Stimulated activated CD8-positive, alpha-beta memory T cell treated with anti-CD3 and anti-CD28 coated beads, Interleukin-7, amount 100 ng/mL, for 4 hours (primary cell): ENCODE data around the gene ARHGAP10.

ENCODE experiments used
- DNase-seq, 2 donors: peaks; one replicate each; pipeline ENCODE4 v3.0.0-alpha.2; 2020; ENCODE audit warnings: low read depth in 2 of 2

ARHGAP10 gene

DNA sequence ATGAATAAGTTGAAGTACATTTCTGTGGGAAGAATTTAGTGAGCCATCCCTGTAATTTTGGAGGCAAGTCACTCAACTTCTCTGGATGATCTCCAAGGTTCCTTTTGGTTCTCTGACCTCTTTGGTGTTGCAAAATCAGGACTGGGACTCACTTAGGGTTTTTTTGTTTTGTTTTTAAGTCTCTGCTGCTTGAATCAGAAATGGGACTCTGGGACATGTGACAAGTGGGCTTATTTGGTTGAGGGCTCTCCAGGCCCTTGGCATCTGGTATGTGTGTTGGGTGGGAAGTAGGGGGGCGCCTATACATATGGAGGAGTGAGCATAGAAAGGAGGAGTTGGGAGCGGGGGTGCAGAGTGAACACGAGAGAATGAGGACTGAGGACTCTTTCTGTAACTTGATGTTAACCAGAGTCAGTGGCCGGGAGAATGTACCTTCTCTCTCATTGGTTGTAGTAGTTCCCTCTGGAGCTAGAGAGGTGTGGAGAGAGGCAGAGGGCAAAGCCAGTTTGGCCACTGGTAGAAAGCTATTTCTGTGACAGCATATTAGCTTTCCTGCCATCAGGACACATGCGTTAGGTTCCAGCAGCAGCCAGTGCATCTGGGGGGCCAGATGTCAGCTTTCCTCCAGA lies 1.9 kb downstream of the ARHGAP10 start:
- no peak for DNase-seq

DNA sequence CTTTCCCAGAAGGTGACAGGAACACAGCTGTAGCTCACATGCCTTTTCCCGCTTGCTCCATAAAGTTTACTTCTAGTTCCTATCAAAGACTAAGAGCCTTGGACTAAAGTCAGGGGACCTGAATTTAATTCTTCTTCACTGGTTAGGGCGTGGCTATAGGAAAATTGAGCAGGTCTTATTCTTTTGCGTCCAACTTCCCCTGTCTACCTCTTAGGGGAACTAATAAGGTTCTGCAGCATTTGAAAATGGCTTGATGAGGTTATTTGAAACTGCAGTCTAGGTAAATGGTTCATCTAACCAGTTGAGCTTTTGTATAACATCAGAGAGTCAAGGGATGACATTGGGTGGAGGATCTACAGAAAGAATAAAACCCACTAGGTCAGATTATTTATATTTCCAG lies 2.6 kb downstream of the ARHGAP10 start:
- DNase-seq, result no peak

DNA sequence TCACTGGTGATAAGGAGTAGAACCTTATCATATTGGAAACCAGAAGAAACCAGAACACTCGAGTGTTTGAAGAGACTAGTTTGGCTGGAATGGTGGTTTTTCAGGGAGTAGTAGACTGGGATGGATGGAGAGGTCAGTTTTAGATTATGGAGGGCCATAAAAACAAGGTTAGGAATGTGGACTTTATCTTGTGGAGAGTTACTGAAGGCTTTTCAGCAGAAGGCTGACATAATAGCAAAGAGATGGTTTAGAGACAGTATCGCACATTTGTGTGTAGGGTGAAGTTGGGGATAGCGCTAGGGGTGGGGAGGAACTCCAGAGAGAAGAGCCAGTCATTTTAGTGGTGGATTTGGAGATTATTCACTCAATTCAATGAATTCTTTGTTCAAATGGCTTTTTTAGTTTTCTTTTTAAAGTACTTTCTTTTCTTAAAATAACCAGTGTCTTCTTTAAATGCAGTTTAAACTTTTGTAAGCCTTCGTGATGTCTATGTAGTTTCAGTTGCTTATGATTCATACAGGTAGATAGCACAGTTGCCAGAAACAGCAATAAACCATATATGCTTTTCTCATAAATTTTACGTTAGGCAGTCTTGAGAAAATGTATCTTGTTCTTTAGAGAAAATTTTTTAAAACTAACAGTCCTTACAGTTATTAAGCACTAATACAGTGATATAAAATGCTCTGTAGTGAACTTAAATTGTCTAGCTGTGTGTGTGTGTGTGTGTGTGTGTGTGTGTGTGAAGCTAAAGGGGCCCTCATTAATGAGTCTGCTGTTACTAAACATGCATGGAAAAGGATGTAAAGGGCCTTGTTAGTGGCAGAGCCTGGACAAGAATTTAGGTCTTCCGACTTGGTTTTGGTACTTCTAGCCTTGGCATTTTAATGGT lies 3.8 kb downstream of the ARHGAP10 start:
- no peak for DNase-seq

DNA sequence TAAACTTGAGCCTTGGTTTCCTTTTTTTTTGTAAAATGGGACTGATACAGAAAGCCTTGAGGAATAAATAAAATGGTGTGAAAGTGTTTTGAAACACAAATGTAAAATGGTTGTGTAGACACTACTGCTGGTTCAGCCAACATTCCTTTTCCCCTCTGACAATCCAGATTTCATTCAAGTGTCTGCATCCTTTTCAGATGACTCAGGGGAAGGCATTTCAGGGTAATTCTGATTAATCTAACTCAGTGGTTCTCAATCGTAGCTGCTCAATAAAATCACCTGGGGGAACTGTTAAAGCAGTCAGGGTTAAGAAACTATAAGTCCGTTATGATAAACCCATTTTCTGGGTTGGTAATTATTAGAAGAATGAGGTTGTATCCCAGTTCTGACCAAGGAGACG lies 4.6 kb downstream of the ARHGAP10 start:
- DNase-seq, result no peak

DNA sequence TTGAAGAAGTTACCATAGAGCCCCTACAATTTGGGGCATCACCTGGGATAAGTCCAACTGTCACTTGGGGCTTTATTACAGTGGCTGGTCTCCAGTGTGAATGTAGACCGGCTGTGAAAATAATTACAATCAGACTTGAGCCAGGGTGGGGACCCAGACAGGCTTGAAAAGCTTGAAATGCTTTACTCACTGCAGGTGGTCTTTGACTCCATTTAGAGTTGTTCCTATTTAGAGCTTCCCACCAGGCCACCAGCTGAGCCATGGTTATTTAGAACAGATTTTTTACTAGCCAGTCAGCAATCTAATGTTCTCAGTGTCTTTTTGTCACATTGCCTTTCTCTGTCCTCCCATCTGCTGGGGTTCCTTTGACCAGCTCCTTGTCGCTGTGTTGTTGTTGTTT lies 5.7 kb downstream of the ARHGAP10 start:
- DNase-seq, result no peak

DNA sequence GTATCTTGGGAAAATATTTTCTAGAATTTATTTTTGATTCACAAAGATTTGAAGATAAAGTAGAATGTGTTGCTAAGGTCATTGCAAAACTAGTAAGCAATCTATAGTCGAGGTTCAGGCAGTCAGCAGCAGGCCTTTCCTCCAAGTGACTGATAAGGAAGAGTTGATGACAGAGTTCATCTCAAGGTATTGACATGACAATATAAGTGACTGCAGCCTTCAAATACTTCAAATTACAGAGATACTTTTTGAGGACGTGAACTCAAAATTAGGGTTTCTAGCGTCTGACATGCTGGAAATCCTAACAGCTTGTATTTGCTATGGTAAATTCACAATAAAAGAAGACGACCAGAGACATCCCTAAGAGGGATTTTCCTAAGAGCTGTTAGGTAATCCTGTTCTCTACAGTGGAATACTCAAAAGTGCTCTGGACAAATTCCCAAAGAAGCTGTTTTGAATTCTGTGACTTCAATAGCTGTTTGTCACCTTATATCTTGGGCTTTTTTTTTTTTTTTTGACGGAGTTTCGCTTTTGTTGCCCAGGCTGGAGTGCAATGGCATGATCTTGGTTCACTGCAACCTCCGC lies 7.4 kb downstream of the ARHGAP10 start:
- DNase-seq, result no peak

DNA sequence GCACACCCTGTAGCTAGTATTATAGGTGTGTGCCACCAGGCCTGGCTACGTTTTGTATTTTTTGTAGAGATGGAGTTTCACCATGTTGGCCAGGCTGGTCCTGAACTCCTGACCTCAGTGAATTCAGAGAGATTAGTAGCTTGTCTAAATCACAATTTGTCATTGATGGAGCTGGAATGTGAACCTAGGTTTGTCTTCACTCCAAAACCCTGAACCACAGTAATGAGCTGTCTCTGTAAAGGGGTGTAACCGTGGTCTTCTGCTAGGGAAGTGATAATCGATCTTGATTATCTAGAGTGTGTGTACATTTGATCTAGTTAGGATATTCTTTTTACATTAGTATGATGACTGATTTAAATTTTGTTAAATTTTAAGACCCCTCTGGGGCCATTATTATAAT lies 8.3 kb downstream of the ARHGAP10 start:
- DNase-seq, result no peak

DNA sequence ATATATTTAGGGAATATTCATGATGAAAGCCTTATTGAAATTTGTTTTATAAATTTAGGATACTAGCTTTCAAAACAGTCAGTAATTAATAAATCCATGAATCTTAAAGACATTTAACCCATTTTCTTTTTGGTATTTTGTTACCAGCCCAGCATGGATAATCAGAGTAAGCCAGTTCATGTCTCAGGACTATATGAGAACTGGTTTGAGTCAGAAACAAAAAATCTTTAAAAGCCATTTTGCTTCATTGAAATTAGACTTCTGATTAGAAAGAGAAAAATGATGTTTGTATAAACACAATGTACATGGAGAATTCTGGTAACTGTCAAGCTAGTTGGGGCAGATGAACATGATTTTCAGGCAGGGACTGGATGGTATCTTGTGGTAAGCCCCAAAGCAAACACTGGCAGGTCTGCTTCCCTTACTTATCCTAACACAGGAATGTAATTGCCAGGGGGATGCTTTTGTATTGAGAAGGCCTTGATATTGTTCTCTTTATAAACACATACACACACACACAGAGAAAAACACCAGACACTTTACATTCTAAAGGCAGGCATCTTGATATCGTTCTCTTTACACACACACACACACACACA lies 9.4 kb downstream of the ARHGAP10 start:
- no peak for DNase-seq

DNA sequence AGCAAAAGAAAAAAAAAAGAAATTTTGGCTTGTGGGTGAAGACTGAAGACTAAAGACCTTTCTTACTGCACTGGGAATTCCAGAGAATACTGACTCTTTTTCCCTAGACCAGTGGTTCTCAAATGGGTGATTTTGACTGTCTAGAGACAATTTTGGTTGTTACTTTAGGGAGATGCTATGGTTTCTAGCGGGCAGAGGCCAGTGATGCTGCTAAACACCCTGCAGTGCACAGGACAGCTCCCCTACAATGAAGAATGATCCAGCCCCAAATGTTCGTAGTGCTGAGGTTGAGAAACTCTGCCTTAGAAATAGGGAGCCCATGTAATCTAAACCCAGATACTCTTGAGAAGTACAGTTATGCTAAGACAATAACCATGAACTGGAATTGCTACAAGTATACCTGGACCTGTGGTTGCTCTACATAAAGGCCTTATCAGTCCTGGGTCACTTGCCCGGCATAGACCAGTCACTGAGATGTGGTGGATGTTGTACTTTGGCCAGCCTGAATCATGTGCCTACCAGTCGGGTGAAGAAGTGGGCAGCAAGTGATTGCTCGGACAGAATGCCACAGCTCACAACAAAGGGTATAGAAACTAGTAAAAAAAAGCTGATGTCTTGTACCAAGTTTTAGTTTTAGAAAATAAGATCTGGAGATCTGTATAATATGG lies 16.0 kb downstream of the ARHGAP10 start:
- no peak for DNase-seq

DNA sequence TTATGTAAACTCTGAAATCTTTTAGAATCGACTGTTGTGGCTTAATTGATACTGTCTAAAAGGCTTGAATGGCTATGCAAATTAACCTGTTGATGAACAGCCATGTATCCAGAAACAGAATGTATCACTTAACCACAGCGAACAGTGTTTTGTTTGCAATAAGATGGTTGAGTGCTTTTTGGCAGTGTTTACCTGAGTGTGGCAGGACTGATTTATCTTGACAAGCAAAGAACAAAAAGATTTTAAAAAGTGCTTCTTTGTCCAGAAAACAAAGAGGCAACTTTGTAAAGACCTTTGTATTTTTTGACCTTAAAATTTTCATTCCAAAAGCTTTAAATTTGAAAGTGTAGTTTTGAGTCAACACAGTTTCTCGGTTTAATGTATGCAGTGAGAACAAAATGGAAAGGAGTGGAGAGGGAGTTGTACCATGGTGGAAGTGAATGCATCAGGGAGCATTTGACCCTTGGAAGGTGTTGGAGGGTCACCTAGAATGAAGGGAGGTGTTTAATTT lies 18.0 kb downstream of the ARHGAP10 start:
- no peak for DNase-seq

DNA sequence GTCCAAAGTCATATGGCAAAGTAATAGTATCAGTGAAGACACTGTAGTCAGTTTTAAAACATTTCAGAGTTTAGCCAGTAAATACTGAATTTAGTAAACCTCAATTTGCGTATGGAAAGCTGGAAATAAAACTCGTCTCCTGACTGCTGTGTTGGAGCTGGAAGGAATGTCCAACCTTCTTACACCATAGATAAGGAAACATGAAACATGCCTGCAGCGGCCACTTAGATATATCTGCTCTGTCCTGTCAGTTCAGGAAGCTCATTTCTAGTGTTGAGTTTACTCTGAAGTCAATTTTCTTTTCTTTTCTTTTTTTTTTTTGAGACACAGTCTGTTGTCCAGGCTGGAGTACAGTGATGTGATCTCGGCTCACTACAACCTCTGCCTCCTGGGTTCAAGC lies 21.2 kb downstream of the ARHGAP10 start:
- no peak for DNase-seq

DNA sequence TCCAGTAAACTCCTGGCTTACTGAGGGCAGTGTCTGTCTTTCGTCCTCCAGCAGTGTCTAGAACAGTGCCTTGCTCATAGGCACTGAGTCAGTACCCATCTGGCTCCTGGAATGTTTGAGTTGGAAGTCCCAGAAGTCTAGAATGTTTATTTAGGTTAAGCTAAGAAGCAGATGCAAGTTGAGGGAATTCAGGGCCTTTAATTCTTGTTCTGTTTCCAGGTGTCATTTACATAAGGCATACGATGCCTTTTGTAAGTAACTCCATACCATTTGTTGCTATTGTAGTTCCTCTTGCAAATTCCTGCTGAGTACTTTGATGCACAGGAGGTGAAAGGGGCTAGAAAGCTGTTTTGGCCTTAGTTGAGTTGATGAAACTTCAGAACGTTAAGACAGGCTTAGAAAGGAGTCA lies 22.2 kb downstream of the ARHGAP10 start:
- DNase-seq, result no peak

DNA sequence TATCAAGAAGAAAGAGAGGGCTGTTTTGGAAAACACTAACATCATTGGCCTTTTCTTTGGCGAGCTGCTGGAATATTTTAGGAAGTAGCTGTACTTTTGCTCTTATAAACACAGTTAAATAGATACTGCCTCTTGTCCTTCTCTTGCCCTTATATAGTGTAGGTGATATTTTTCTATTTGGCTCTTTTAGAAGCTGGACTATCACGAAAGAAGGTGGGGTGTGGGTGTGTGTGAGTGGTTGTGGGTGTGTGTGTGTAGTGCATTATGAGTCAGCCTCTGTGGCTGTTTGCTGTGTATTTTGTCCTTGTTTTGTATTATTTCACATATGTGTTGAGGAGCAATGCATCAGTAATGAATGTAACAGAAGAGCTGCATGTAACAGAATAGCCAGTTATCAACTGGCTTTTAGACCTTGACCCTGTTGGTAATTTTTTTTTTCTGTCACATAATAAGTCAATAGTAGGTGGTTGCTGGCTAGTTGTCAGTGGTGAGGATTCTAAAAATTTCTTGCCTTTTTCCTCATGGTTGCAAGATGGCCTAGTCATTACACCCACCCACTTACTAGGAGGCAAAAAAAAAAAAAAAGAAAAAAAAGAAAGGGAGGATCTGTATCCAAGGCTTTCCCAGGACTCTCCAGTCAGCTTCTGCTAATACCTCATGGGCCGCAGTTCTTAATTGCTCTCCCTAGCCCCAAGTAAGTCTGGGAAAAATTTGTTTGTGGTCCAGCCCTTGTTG lies 23.8 kb downstream of the ARHGAP10 start:
- no peak for DNase-seq

DNA sequence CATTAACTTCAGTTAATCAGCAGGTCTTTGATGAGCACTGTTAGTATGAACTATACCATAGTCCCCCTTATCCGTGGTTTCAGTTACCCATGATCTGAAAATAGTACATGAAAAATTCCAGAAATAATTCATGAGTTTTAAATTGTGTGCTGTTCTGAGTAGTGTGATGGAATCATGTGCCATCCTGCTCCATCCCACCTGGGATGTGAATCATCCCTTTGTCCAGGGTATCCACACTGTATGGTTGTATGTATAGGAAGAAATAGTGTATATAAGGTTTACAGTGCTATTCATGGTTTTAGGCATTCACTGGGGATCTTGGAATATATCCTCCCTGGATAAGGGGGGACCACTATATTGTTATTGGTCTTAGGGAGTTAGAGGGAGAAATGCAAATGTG lies 24.5 kb downstream of the ARHGAP10 start:
- DNase-seq, result no peak

DNA sequence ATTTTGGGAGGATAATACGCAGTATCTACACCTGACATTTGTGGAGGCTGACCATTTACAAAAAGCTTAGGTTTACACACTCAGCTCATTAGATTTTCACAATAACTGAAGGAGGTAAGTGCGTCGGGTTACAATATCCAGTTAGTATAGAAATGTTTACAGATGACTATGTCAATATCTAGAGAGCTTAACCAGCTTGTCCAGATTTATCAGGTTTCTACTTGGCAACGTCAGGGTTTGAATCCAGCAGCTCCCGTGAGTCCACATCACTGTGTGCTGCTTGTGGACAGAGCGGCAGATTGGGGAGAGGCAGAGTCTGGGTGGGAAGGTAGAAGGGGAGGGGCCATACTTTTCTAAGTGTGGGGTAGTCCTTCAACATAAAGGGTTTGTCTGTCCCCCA lies 28.3 kb downstream of the ARHGAP10 start:
- DNase-seq, result no peak

DNA sequence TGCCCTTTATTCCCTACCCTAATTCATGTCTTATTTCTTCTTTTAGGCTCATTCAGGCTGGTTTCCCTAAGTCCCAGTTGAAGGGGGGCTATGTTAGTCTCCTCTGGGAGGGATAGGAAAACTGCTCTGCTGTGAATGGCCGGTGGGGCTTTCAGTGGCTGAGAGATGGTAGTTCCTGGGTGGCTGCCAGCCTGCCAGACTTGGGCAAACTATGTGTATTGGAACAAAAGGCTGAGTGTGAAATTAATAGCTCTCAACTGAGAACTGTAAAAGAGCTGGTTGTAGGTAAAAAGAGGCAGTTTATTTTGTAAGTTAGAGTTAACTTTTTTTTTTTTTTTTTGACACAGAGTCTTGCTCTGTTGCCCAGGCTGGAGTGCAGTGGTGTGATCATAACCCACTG lies 28.8 kb downstream of the ARHGAP10 start:
- DNase-seq, result no peak

DNA sequence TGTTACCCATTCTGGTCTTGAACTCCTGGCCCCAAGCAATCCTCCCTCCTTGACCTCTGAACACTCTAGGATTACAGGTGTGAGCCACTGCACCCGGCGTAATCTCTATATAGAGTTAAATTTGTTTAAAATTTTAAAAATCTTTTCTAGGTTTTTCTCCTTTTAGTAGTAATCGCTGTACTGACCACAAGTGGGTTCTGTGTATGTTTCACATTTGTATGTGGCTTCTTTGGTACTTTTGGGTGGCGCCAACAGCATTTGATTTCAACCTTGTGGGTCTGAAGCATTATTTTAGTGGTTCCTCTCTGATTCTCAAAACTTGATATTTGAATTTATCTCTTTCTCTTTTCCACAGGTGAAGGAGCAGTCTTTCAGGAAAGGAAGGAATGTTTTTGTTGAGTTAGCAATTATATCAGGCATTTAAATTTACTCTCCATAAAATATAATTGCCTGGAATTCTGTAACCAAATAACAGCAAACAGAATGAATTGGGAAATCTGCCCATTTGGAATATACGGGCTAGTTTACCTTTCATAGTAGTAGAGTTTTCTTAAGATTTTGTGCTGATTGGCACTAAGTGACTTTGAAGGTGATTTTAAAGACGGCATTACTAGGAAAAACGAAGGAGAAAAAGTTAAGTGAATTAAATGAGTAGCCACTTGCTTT lies 29.5 kb downstream of the ARHGAP10 start:
- no peak for DNase-seq

DNA sequence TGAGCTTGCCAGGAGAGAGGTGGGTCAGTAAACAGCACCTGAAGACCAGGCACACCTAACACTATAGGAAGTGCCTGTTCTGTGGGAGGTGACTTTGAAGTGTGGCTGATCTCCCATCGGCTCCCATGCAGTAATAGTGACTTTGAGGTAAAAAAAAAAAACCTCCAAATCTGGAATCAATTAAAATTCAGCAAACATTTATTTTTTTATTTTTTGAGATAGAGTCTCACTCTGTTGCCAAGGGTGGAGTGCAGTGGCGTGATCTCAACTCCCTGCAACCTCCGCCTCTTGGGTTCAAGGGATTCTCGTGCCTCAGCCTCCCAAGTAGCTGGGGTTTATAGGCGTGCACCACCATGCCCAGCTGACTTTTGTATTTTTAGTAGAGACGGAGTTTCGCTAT lies 32.4 kb downstream of the ARHGAP10 start:
- no peak for DNase-seq

DNA sequence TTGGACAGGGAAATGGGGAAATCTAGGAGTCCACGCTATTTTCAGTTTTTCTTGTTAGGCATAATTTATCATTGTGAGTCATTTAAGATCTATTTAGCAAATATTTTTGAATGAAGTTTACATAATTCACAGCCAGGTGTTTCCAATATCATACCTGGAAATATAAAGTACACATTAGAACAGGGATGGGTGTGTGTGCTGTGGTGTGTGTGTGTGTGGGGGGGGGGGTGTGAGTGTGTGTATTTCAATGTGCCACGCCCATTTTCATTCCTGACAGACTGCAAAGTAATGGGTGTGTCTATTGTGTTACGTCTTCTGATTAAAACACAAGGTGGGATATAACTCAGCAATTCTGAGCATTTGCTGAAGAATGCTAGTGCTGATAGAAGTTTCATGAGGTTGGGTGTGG lies 33.2 kb downstream of the ARHGAP10 start:
- no peak for DNase-seq

DNA sequence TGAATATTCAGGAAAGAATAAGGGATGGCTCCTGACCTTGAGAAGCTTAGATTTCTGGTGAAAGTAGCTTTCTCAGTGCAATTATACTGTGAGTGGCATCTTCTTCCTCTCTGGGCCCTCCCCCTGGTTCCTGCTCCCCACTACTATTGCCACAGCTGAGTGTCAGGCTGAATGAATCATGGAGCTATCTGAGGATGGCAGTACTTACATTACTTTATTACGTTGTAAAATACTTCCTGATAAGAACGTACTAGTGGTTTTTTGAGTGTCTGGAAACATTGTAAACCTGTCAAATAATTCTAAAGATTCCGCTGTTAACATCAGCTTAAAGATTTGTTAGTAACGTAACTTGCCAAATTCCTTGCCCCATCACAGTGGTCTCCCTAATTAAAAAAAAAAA lies 36.2 kb downstream of the ARHGAP10 start:
- no peak for DNase-seq

DNA sequence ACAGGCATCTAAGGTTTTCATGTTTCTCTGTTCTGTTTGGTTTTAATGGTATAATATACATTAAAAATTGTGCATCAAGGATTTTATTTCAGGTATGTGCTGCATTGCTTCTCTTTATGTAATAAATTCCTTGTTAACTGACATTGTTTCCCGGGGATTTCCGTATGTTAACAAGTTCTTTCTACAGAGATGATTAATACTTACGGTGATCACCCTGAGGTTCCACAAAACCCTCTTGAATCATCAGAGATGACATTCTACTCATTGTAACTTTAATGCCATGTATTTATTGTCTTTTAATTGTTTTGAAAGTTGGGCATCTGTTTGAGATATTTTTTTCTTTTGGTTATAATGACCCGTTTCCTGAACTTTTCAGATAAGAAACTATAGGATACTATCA lies 37.5 kb downstream of the ARHGAP10 start:
- DNase-seq, result no peak
